Osteocyte (in vitro differentiated cells): Measurements from ENCODE around the gene OR2B6. TPM values are rescaled to one million over a fixed set of nuclear protein-coding genes. Genes with fewer than 3 reads are reported as not detected.
"Not testable (repeated sequence)": the region's sequence is repeated elsewhere in the genome, so short reads cannot be mapped to it uniquely, and the experiment has no call there.

Experiments used
- DNase-seq: peaks from one replicate; pipeline ENCODE4 v3.0.0; 2021; ENCODE audit warnings: mixed read lengths; ENCODE audit not compliant: unreplicated experiment; ENCODE audit errors: extremely low spot score
- H3K27ac Mint-ChIP-seq: one replicate; pipeline ENCODE4 v1.8.0; 2021; ENCODE audit warnings: mild to moderate bottlenecking, mixed read lengths; ENCODE audit not compliant: unreplicated experiment
- H3K27me3 Mint-ChIP-seq: one replicate; pipeline ENCODE4 v1.8.0; 2021; ENCODE audit warnings: mixed read lengths; ENCODE audit not compliant: unreplicated experiment
- H3K36me3 Mint-ChIP-seq: one replicate; pipeline ENCODE4 v1.8.0; 2021; ENCODE audit warnings: mixed read lengths; ENCODE audit not compliant: unreplicated experiment
- H3K4me1 Mint-ChIP-seq: one replicate; pipeline ENCODE4 v1.8.0; 2021; ENCODE audit warnings: mixed read lengths; ENCODE audit not compliant: unreplicated experiment
- H3K4me3 Mint-ChIP-seq: one replicate; pipeline ENCODE4 v1.8.0; 2021; ENCODE audit warnings: mild to moderate bottlenecking, moderate library complexity, mixed read lengths; ENCODE audit not compliant: unreplicated experiment
- H3K9me3 Mint-ChIP-seq: one replicate; pipeline ENCODE4 v1.8.0; 2021; ENCODE audit warnings: mixed read lengths; ENCODE audit not compliant: unreplicated experiment
- long read RNA-seq: library from polyadenylated mRNA; unstranded; transcript quantifications from one replicate; pipeline ENCODE4 v2.0.0, GENCODE V29; 2021
- total RNA-seq: library from RNA; stranded (reverse); gene quantifications from 2 replicates; pipeline ENCODE4 v1.2.1, GENCODE V29; 2021
- TF ChIP-seq, protein P1 (sequence below): fragments of 200-600 bp; sonication (generic); IDR thresholded peaks from 2 replicates; pipeline ENCODE4 v1.5.0; 2021; ENCODE audit warnings: antibody characterized with exemption, mild to moderate bottlenecking, moderate library complexity

OR2B6 gene
- not detected in 2 replicates for total RNA-seq
- long read RNA-seq = 0 reads

DNA sequence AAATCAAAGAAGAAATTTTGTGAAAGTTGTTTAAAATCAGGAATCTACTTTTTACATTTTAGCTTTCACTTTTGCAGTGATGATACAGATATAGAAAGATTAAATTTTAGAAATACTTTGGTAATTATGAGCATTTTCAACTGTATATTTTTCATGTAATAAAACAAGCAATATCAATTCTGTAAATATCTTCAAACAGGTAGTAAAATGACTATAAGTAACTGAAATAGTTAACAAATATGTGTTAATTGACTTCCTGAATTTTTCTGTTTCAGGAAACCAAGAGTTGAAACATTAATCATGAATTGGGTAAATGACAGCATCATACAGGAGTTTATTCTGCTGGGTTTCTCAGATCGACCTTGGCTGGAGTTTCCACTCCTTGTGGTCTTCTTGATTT lies at the start of gene OR2B6:
TSS of gene OR2B6 (plus strand) at position 301 of the 400 bp plus-strand sequence. CDS start at position 301, 0 bp downstream.
- Mint-ChIP-seq H3K4me3 (no peak within 1 kb of the TSS), H3K27me3 (peaks cover 27% of the 10 kb centered on the region), H3K36me3 (no peaks in the 10 kb centered on the region), H3K9me3 (no peaks in the 10 kb centered on the region), H3K4me1 (no peaks in the 10 kb centered on the region), H3K27ac (no peak within 1 kb of the TSS)
- DNase-seq = no peak
- TF ChIP-seq, protein P1, sequence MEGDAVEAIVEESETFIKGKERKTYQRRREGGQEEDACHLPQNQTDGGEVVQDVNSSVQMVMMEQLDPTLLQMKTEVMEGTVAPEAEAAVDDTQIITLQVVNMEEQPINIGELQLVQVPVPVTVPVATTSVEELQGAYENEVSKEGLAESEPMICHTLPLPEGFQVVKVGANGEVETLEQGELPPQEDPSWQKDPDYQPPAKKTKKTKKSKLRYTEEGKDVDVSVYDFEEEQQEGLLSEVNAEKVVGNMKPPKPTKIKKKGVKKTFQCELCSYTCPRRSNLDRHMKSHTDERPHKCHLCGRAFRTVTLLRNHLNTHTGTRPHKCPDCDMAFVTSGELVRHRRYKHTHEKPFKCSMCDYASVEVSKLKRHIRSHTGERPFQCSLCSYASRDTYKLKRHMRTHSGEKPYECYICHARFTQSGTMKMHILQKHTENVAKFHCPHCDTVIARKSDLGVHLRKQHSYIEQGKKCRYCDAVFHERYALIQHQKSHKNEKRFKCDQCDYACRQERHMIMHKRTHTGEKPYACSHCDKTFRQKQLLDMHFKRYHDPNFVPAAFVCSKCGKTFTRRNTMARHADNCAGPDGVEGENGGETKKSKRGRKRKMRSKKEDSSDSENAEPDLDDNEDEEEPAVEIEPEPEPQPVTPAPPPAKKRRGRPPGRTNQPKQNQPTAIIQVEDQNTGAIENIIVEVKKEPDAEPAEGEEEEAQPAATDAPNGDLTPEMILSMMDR = no peak

DNA sequence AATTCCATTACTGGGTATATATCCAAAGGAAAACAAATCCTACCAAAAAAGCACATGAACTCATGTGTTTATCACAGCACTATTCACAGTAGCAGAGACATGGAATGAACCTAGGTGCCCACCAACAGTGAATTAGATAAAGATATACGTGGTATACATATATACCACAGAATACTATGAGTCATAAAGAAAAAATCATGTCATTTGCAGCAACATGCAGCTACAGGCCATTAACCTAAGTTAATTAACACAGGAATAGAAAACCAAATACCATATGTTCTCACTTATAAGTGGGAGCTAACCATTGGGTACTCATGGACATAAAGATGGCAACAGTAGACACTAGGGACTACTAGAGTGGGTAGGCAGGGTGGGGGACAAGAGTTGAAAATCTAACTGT lies 49.0 kb upstream of the OR2B6 start:
- DNase-seq = no peak
- TF ChIP-seq, protein P1 = no peak
- H3K9me3 Mint-ChIP-seq = no peaks in the 10 kb centered on the region
- no peak overlapping the region for H3K27ac Mint-ChIP-seq
- peaks cover 26% of the 10 kb centered on the region for H3K27me3 Mint-ChIP-seq
- no peaks in the 10 kb centered on the region for H3K4me1 Mint-ChIP-seq
- no peaks in the 10 kb centered on the region for H3K36me3 Mint-ChIP-seq
- no peak overlapping the region for H3K4me3 Mint-ChIP-seq

DNA sequence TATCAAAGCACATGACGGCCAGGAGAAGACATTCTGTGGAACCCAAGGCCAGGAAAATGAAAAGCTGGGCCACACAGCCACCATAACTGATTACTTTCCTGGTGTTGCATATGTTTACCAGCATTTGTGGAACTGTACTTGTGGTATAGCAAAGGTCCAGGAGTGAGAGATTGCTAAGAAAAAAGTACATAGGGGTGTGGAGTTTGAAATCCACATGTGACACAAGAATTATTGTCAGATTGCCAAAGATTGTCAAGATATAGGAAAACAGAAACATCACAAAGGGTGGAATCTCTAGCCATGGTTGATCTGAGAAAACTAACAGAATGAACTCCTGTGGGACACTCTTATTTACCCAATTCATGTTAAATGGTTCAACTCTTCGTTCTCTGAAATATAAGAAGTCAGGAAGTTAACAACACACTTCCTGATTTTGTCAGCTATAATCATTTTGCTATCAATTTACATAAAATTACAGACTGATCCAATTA lies 45.0 kb upstream of the OR2B6 start, which contains the start of gene OR2B2:
TSS of gene OR2B2 (minus strand) at position 441 of the 491 bp plus-strand sequence. CDS start at position 364, 77 bp downstream.
- Mint-ChIP-seq H3K27me3 (peaks cover 27% of the 10 kb centered on the region), H3K4me1 (no peaks in the 10 kb centered on the region), H3K9me3 (no peaks in the 10 kb centered on the region), H3K4me3 (no peak within 1 kb of the TSS), H3K36me3 (no peaks in the 10 kb centered on the region), H3K27ac (no peak within 1 kb of the TSS)
- TF ChIP-seq, protein P1 = no peak
- no peak for DNase-seq

DNA sequence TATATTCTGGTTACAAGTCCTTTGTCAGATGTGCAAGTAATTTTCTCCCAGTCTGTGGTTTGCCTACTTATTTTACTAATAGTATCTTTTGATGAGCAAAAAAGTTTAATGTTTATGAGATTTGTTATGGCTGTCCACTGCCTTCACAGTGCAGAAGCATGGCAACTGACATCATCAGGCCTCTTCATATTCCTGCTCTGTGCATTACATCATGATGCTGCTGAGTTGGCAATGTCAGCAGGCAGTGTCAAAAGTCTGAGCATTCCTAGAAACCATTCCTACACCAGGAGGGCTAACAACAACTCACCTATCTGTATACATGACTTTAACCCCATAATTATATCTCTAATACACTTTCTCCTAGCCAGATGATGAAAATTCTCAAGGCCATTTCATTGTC lies 34.1 kb upstream of the OR2B6 start:
- Mint-ChIP-seq H3K27ac (no peak overlapping the region), H3K27me3 (peaks cover 18% of the 10 kb centered on the region), H3K9me3 (no peaks in the 10 kb centered on the region), H3K4me3 (no peak overlapping the region), H3K4me1 (no peaks in the 10 kb centered on the region), H3K36me3 (no peaks in the 10 kb centered on the region)
- no peak for DNase-seq
- TF ChIP-seq, protein P1 = no peak

DNA sequence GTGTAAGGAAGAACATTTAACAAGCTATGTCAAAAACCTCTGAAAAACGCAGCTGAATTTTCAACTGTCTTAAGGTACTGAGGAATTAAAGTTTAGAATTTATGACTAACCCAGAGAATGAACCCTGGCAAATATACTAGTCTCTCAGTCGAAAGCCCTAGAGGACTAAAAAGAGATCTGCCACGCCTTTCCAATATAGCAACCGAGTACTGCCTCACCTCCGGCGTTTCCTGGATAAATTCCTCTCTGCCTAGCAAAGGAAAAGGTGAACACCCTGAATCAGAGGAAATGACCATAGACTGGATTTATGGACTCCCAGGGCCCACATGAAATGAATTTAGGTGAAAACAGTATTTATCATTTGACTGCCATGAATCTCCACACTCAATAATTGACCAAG lies 32.9 kb upstream of the OR2B6 start:
- DNase-seq = no peak
- H3K9me3 Mint-ChIP-seq = no peaks in the 10 kb centered on the region
- peaks cover 20% of the 10 kb centered on the region for H3K27me3 Mint-ChIP-seq
- H3K36me3 Mint-ChIP-seq = no peaks in the 10 kb centered on the region
- no peak overlapping the region for H3K4me3 Mint-ChIP-seq
- no peaks in the 10 kb centered on the region for H3K4me1 Mint-ChIP-seq
- TF ChIP-seq, protein P1 = no peak
- H3K27ac Mint-ChIP-seq = no peak overlapping the region

DNA sequence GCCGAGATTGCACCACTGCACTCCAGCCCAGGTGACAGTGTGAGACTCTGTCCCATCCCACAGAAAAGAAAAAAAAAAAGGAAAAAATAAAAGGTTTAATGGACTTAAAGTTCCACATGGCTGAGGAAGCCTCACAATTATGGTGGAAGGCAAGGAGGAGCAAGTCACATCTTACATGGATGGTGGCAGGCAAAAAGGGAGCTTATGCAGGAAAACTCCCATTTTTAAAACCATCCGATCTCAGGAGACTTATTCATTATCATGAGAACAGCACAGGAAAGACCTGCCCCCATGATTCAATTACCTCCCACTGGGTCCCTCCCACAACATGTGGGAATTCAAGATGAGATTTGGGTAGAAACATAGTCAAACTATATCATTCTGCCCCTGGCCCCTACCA lies 29.0 kb upstream of the OR2B6 start:
- not testable (repeated sequence) for H3K9me3 Mint-ChIP-seq, H3K27ac Mint-ChIP-seq, H3K4me3 Mint-ChIP-seq, H3K4me1 Mint-ChIP-seq, H3K36me3 Mint-ChIP-seq, DNase-seq
- H3K27me3 Mint-ChIP-seq = peaks cover 14% of the 10 kb centered on the region

DNA sequence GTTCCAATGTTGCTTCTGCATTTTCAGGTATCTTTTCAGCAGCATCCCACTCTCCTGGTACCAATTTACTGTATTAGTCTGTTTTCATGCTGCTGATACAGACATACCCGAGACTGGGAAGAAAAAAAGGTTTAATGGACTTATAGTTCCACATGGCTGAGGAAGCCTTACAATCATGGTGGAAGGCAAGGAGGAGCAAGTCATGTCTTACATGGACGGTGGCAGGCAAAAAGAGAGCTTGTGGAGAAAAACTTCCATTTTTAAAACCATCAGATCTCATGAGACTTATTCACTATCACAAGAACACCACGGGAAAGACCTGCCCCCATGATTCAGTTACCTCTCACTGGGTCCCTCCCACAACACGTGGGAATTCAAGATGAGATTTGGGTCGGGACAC lies 27.1 kb upstream of the OR2B6 start:
- not testable (repeated sequence) for H3K27ac Mint-ChIP-seq, H3K9me3 Mint-ChIP-seq, H3K4me1 Mint-ChIP-seq, H3K4me3 Mint-ChIP-seq, DNase-seq, H3K36me3 Mint-ChIP-seq
- H3K27me3 Mint-ChIP-seq = peaks cover 11% of the 10 kb centered on the region
